NCI-H2227 treated with DMSO at 0.1 percent for 48 hours (cell line): ENCODE results near the gene HCRT.
"Not testable (repeated sequence)": the region's sequence is repeated elsewhere in the genome, so short reads cannot be mapped to it uniquely, and the experiment has no call there.

Experiments
- DNase-seq: peaks from one replicate; lab custom pipeline; 2025; lab: John Stamatoyannopoulos, UW

HCRT gene

DNA sequence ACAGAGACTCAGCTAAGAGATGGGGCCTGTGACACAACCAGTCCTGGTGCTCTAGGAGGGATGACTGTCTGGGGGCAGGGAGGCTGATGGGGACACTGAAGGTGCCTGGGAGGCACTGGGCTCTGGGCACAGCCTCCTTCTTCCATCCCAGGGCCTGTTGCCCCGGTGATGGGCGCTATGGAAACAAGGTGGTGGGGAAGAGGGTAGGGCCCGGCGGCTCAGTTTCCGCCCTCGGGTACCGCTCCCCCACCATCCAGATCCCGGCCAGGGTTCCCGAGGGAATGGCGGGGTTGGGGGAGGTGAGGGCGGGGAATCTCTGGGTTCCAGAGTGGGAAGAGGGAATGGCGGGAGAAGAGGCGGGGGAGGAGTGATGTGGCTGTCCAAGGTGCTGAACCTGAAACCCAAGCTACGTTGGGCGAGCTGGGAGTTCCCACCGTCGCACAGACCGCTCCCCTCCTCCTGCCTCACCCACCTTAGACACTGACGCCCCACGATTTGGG, 5.3 kb downstream of the HCRT start:
- DNase-seq = peak; percentile 43

GRCh38 chr17:42179335-42179734, 5.9 kb downstream of the HCRT start:
- no peak for DNase-seq

GRCh38 chr17:42178817-42179216, 6.4 kb downstream of the HCRT start:
- DNase-seq = no peak

DNA sequence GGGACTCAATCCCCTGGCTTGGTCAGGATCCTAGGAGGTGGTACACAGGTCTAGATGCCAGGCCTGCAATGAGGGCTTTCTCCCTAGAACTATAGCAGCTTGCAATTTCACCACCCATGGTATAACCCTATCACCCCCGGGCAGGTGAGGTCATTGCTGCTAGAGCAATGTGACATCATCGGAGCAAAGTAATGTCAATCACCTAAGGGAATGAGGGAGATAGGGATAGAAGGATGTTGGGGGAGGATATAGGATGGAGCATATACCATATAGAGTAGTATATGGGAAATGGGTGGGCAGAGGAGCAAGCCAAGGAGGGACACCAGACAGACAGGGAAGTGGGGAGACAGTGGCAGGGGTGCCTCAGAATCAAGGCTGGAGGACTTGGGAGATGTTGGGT, 7.6 kb downstream of the HCRT start:
- no peak for DNase-seq

DNA sequence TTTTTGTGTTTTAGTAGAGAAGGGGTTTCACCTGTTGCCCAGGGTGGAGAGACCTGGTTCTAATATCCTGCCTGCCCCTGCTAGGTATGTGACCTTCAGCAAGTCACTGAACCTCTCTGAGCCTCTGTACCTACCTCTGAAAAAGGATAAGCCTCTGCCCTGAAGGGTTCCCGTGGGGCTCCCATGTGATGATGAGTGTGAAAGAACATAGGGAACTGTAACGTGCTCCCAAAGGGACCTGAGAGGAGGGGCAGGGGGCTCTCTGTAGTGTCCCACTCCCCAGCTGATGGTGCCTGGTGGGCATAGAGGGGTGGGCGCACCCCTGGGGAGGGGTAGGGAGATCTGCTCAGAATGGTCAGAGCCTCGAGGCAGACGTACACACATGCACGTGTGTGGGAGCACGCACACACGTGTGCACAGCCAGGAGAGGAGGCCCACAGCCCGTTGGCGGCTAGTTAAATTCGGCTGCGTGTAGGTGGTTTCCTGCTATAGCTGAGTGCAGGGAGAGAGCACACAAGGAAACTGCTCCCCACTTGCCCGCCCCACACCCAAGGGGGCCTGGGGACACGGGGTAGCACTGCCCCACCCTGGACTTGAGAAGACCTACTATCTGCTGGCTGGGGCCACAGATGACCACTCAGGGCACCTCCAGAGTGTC, 11.0 kb downstream of the HCRT start:
- no peak for DNase-seq

- DNase-seq = no peak
Measured at GRCh38 chr17:42171831-42172230, 13.4 kb downstream of the HCRT start.

- no peak for DNase-seq
Measured at GRCh38 chr17:42169351-42169750, 15.9 kb downstream of the HCRT start.

- no peak for DNase-seq
Measured at GRCh38 chr17:42167807-42168206, 17.4 kb downstream of the HCRT start.

DNA sequence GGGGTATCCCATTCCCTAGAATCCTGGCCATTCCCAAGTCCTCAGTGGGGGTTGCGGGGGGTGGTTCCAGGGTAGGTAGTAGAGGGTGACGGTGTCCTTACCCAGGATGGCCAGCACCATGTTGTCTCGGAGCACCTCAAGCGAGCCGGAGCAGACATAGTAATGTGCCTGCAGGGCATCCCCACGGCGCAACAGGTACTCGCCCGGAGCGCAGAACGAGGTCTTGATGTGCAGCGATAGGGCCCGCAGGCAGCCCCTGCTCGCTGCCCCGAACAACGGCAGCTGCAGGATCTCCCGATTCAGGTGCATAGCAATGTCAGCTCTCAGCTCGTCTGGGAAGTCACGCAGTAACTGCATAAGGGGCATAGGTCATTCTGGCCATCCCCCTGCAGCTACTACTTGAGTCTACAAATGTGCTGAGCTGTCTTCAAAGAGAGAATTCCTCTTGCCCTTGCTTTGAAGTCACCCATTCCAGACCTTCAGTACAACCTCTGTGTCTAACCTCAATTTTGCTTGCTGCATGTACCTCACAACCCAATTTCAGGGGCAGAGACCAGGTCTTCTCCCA, 19.0 kb downstream of the HCRT start:
- no peak for DNase-seq

- DNase-seq = no peak
Measured at GRCh38 chr17:42165751-42166150, 19.5 kb downstream of the HCRT start.

- DNase-seq = no peak
Measured at GRCh38 chr17:42163696-42164407, 21.4 kb downstream of the HCRT start.

GRCh38 chr17:42163113-42163512, 22.1 kb downstream of the HCRT start:
- DNase-seq = no peak

DNA sequence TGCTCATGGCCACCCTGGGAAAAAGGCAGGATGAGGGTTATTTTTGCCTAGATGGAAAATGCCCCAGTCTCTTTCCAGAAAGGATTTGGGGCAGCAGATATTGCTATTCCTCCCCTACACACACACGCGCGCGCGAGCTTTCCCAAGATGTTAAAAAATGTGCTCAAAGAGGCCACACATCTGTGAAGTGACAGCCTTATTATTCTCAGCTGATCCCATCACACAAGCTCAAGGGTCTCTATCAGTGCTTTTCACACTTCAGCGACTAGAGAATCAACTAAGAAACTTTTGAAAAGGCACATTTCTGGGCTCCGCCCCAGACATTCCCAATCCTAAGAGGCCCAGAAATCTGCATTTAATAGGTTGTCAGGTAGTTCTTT, 24.7 kb downstream of the HCRT start:
- DNase-seq = no peak

DNA sequence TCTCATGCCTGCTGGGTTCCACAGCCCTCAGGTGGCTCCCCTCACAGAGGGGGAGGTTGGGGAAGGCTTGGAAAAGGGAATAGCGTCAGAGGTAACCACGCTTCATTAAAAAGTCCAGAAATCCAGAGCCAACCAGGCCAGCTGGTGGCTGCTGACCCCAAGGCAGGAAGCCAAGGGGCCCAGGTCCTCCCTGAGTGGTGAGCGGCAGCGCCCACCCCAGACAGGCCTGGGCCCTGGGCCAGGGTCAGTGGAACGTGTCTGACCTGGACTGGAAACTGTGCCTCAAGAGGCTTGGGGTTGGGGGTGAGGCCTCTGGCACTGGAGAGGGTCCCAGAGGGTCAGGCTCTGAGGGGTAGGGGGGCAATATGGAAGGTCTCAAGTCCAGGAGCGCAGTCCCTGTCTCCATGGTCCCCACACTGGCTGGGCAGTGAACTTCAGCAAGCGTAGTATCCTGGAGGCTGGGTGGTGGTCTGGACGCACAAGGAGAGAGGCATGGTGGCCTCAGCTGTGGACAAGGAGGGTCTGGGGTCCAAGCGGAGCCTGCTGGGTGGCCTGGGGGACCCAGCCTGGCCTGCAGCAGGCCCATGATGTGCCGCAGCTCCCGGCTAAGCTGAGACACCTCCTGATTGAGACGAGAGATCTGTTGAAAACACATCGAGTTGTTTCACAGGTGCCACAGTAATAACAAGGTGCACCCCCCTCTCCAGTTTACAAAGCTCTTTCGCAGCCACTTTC, 25.3 kb downstream of the HCRT start:
- DNase-seq = no peak

- peak; percentile 21 for DNase-seq
Measured at GRCh38 chr17:42155614-42156045, 29.6 kb downstream of the HCRT start.

DNA sequence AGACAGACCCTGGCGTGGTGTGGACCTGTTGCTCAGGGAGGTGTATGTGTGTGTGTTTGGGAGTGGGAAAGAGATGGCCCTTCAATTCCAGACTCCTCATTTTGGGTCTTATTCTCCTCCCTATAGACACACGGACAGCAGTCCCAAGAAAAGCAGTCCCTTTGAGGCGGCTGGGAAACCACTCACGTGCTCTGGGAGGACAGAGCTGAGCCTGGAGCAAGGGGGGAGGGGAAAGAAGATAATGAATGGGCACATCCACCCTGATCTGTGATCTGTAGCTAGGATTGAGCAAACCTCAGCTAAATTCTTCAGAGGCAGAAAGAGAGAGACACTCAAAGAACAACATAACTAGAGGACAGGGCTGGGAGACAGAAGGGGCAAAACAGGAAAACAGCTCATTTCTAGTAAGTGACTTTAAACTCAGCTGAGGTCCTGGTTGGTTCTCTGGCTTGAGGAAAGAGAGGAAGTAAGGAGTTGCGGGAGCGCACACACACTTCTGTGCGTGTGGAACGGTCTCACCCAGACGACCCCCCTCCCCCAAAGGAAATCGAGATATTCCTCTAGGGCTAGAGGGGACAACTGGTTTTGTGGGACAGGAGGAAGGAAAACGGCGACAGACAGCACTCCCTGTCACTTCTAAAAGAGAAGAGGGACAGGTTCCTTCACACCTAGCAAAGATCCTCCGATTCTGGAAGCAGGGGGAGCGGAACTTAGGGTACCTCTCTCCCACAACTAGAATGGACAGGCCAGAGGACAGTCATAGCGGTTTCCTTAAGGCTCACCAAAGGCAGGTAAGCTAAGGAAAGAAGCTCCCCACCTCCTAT, 31.1 kb downstream of the HCRT start:
- DNase-seq = no peak

DNA sequence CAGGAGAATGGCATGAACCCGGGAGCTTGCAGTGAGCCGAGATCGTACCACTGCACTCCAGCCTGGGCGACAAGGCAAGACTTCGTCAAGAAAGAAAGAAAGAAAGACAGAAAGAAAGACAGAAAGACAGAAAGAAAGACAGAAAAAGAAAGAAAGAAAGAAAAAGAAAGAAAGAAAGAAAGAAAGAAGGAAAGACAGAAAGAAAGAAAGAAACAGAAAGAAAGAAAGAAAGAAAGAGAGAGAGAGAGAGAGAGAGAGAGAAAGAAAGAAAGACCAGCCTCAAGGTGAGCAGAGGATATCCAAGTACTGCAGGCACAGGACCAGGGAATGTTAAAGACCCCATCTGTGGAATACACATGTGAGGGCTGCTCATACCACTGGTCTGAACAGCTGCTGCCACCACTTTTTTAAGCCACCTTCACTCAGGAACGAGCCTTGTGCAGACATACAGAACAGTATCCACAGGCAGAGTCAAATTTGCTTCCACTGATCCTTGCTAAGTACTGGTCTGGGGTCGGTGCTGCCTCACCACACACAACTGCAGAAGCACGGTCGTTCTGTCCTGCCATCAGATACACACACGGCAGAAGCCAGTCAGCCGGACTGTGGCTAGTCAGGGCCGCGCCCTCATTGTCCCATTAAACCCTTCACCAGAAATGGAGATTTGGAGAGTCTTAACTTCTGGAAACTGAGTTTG, 38.2 kb downstream of the HCRT start:
- DNase-seq = no peak

DNA sequence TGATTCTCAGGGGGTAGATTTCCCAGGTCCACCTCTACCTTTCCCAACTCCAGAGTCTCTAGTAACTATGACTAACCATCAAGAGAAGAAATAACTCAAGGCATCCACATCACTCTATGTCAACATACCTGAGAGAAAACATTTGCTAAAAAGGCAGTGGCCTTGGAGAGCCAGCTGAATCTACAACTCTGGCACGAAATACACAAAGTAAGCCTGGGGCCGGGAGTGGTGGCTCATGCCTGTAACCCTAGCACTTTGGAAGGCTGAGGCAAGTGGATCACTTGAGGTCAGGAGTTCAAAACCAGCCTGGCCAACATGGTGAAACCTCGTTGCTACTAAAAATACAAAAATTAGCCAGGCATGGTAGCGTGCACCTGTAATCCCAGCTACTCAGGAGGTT, 42.1 kb downstream of the HCRT start:
- DNase-seq = not testable (repeated sequence)

- no peak for DNase-seq
Measured at GRCh38 chr17:42142371-42142896, 42.8 kb downstream of the HCRT start.

DNA sequence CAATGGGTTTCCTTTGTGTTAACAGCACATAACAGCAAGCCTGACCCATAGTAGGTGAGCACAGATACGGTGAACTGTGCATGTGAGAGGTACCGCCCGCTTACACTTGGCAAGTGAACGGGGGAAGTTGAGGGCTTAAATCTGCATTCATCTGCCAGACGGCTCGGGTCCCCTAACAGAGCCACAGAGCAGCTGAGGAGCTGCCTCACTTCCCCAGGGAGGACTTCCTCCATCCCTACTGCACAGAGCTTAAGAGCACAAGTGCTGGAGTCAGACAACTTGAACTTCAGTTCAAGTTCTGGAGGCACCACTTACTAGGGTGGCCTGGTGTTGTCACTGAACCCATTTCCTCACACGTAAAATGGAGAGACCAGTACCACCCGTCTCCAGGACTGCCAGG, 43.9 kb downstream of the HCRT start:
- DNase-seq = no peak

DNA sequence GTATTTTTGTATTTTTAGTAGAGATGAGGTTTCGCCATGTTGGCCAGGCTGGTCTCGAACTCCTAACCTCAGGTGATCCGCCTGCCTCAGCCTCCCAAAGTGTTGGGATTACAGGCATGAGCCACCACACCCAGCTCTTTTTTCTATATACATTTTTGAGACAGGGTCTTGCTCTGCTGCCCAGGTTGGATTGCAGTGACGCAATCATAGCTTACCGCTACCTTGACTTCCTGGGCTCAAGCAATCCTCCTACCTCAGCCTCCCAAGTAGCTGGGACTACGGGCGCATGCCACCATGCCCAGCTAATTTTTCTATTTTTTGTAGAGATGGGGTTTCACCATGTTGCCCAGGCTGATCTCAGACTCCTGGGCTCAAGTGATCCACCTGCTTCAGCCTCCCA, 44.6 kb downstream of the HCRT start:
- DNase-seq = not testable (repeated sequence)
